ENCODE measurements around the gene ESX1. TPM values are rescaled to one million over a fixed set of nuclear protein-coding genes. Genes with fewer than 3 reads are reported as not detected.

ESX1 gene
- total RNA-seq = not detected

DNA sequence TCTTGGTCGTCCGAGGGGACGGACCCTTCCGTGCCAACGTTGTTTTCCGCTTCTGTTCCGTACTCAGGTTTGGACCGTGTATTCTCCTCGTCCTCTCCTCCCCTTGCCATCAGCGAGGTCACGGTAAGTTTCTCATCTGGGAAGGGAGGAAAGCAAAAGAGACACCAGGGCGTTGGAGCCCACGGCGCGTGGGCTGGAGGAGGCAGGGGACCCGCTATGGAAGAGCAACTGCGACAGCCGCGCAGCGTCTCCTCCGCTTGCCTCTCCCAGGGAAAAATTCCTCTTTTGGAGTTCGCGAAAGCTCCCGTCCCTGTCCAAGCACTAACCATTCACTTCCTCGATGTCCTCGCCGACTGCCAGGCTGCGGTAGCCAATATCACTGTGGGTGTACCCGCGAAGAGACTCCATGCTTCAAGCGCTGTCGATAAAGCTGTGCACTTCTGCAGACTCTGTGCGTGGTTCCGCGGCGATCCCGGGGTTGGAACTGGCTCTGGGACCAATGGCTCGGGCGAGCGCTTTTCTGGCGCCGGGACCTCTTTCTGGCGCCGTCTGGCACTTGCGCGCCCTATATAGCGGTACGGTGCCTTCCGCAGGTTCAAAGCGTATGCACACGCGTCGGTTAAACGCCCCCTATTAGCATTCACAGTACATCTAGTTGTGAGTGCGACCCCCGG is at the start of gene ESX1:
ESX1 (minus strand) TSS at position 492 of the 674 bp plus-strand sequence; CDS start at position 408, 84 bp downstream.
- Mint-ChIP-seq H3K27ac (no peak within 1 kb of the TSS), H3K9me3 (no peaks in the 10 kb centered on the region), H3K4me3 (peak within 1 kb of the TSS; percentile 55), H3K27me3 (peaks cover 27% of the 10 kb centered on the region), H3K4me1 (ENCODE audit: low read depth) (peaks cover 6% of the 10 kb centered on the region), H3K36me3 (no peaks in the 10 kb centered on the region)
- DNase-seq = peak; percentile 10
- ChIA-PET CTCF (no interaction called here), POLR2A (no interaction called here)
- intact Hi-C loops (cut with micrococcal nuclease) = no loop called here

DNA sequence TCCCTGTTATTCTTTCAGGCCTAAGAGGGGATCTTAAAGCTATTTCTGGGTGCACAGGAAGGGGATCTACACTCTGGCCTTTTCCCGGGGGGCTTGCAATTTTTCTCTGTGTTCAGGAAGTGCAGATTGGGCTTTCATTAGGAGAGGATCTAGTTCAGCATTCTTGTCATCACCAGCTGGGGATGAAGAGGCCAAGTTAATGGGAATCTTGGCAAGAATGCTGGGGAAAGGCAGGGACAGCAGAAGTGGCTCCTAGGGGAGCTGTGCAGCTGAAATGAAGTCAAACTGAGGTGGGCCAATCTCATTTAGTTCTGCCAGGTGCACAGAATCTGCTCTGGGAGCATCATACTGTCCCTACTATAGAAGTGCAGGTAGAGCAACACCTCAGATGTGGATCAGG is 40.9 kb upstream of the ESX1 start:
- intact Hi-C loops (cut with micrococcal nuclease) = no loop called here
- H3K9me3 Mint-ChIP-seq = no peaks in the 10 kb centered on the region
- H3K4me3 Mint-ChIP-seq = no peak overlapping the region
- POLR2A ChIA-PET = no interaction called here
- no peaks in the 10 kb centered on the region for H3K27me3 Mint-ChIP-seq
- no peak overlapping the region for H3K27ac Mint-ChIP-seq
- CTCF ChIA-PET = no interaction called here
- H3K4me1 Mint-ChIP-seq (ENCODE audit: low read depth) = no peaks in the 10 kb centered on the region
- no peaks in the 10 kb centered on the region for H3K36me3 Mint-ChIP-seq
- no peak for DNase-seq

DNA sequence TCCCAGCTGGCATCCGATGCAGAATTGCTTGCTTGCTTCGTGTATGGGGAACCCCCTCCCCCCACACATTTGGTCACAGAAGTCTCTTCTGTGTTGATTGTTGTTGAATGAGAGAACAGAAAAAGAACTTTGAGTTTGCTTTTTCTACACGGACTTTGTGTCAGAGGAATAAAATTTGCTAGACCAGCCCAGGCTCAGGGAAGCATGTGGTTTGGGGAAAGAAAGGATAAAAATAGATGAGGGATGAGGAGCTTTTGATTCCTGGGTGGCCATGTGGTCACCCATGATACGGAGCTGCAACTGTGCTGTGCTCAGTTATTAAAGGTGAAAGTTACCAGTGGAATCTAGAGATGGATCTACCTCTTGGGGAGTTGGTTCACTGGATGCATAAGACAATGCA is 34.2 kb upstream of the ESX1 start:
- no peak for DNase-seq
- ChIA-PET CTCF (no interaction called here), POLR2A (no interaction called here)
- no peak overlapping the region for H3K4me3 Mint-ChIP-seq
- intact Hi-C loops (cut with micrococcal nuclease) = no loop called here
- H3K36me3 Mint-ChIP-seq = no peaks in the 10 kb centered on the region
- peaks cover 4% of the 10 kb centered on the region for H3K27me3 Mint-ChIP-seq
- H3K27ac Mint-ChIP-seq = no peak overlapping the region
- H3K9me3 Mint-ChIP-seq = no peaks in the 10 kb centered on the region
- H3K4me1 Mint-ChIP-seq (ENCODE audit: low read depth) = no peaks in the 10 kb centered on the region

DNA sequence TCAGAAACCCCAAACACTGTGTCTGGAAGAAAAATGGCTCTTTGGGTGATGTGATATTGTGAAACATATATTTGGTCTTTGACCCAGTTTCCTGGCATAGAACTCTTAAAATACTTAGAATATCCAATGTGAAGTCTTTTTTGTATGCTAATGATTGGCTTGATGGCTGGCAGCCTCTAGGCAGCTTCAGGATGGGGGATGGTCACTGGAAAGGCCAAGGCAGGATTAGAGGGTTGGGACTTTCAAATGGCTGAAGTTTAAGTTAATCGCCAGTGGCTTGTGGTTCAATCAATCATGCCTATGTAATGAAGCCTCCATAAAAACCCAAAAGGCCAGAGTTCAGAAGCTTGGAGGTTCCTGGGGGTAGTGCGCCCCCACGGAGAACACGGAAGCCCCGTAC is 33.5 kb upstream of the ESX1 start:
- H3K36me3 Mint-ChIP-seq = no peaks in the 10 kb centered on the region
- POLR2A ChIA-PET = no interaction called here
- H3K27me3 Mint-ChIP-seq = peaks cover 4% of the 10 kb centered on the region
- no peak for DNase-seq
- no peaks in the 10 kb centered on the region for H3K9me3 Mint-ChIP-seq
- no peak overlapping the region for H3K4me3 Mint-ChIP-seq
- H3K27ac Mint-ChIP-seq = no peak overlapping the region
- no peaks in the 10 kb centered on the region for H3K4me1 Mint-ChIP-seq (ENCODE audit: low read depth)
- intact Hi-C loops (cut with micrococcal nuclease) = no loop called here
- CTCF ChIA-PET = no interaction called here

DNA sequence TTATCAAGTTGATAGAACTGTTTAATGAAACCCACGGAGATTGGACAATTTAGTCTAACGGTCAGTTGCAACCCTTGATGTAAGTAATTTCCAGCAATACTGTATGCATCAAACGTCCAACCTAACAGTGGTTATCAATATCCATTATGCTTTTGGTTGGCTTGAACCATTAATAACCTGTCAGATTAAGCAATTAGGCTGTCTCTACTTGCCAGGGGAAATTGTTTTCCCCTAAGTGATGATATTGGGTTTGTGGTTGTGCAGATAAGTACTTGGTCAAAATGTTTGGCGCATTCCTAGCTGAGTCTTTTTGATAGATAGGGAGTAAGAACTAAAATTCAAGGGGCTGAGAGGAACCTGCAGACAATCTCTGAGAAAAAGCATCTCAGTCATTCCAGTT is 30.5 kb upstream of the ESX1 start:
- Mint-ChIP-seq H3K9me3 (no peaks in the 10 kb centered on the region), H3K4me1 (ENCODE audit: low read depth) (no peaks in the 10 kb centered on the region), H3K36me3 (no peaks in the 10 kb centered on the region), H3K27ac (no peak overlapping the region), H3K4me3 (no peak overlapping the region), H3K27me3 (peaks cover 4% of the 10 kb centered on the region)
- ChIA-PET POLR2A (no interaction called here), CTCF (no interaction called here)
- intact Hi-C loops (cut with micrococcal nuclease) = no loop called here
- no peak for DNase-seq

DNA sequence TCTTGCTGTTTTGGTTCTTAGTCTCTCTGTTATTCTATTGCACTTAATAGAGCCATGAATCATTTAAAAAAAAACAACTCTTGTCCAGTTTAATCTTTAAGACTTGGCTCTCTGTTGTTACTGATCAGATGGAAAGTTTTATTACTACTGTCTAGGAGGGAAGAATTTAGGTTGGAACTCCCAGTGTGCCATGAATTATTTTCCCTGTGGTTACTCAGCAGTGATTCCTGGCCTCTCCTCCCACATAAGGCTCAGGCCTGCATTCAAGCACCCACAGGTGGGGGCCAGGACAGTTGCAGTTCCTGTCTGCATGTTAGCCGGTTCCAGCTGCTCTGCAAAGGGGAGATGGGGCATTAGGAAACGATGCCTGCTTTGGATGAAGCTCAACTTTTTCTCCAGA is 29.8 kb upstream of the ESX1 start:
- Mint-ChIP-seq H3K4me3 (no peak overlapping the region), H3K36me3 (no peaks in the 10 kb centered on the region), H3K4me1 (ENCODE audit: low read depth) (no peaks in the 10 kb centered on the region), H3K9me3 (no peaks in the 10 kb centered on the region), H3K27me3 (peaks cover 4% of the 10 kb centered on the region), H3K27ac (no peak overlapping the region)
- no peak for DNase-seq
- intact Hi-C loops (cut with micrococcal nuclease) = no loop called here
- ChIA-PET CTCF (no interaction called here), POLR2A (no interaction called here)

DNA sequence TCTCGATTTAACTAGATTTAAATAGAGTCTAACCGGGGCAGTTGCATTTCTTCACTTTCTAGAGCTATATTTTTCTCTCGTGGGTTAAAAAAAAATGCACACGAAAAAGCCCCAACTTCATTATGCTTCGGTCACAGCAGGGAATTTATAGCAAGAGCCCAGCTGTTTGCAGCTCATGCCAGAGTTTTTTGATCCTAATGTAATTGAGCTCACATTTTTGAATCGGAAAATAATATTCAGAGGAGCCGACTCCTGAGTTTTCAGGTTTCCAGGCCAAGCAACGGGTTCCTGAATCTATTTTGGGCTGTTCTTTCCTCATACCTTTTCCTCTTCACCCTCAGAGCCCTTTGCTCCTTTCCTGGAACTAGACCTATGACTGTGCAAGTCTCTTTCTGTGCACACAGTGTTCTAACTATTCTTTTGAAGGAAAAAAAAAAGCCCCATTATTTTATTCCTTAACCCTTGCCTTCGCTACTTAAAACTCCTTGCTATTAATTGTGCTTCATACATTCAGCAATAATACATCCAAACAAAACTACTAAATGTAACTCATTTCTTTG is 27.5 kb upstream of the ESX1 start:
- DNase-seq = no peak
- H3K36me3 Mint-ChIP-seq = no peaks in the 10 kb centered on the region
- H3K9me3 Mint-ChIP-seq = no peaks in the 10 kb centered on the region
- ChIA-PET CTCF (no interaction called here), POLR2A (no interaction called here)
- peaks cover 1% of the 10 kb centered on the region for H3K27me3 Mint-ChIP-seq
- no peak overlapping the region for H3K27ac Mint-ChIP-seq
- H3K4me1 Mint-ChIP-seq (ENCODE audit: low read depth) = no peaks in the 10 kb centered on the region
- intact Hi-C loops (cut with micrococcal nuclease) = no loop called here
- H3K4me3 Mint-ChIP-seq = no peak overlapping the region

DNA sequence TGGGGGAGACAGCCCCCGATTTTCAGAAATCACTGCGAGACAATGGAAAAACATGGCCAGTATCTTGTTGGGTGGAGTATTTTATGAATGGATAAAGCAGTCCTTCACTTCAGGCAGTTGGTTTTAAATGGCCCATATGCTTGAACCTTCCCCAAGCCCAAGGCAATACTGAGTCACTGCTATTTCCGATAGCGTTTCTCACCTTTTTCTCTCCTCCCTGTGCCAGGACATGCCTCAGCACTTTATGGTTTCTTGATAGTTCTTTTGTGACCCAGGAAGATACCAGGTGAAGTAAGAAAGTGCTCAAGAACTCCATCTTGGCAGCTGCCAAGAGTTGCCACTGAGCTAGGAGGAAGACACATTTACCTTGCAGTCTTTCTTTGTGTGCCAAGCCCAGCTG is 26.8 kb upstream of the ESX1 start:
- Mint-ChIP-seq H3K9me3 (no peaks in the 10 kb centered on the region), H3K4me3 (no peak overlapping the region), H3K27ac (no peak overlapping the region), H3K36me3 (no peaks in the 10 kb centered on the region), H3K27me3 (peaks cover 1% of the 10 kb centered on the region), H3K4me1 (ENCODE audit: low read depth) (no peaks in the 10 kb centered on the region)
- DNase-seq = no peak
- intact Hi-C loops (cut with micrococcal nuclease) = no loop called here
- ChIA-PET CTCF (no interaction called here), POLR2A (no interaction called here)

DNA sequence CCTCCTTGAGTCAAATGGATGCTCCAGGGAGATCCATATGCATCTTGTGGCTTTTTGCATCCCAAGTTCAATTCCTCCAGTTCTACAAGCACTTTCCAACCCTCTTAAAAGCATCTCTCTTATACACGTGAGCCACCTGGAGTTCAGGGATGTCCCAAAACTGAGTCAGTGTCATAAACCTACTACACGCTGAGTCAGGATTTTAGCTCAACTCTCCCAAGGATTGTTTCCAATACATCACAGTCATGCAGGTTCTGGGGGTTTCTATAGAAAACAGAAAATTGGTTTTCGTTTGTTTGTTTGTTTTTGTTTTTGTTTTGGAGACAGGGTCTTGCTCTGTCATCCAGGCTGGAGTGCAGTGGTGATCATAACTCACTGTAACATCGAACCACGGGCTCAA is 25.9 kb upstream of the ESX1 start:
- intact Hi-C loops (cut with micrococcal nuclease) = no loop called here
- Mint-ChIP-seq H3K9me3 (no peaks in the 10 kb centered on the region), H3K36me3 (no peaks in the 10 kb centered on the region), H3K27ac (no peak overlapping the region), H3K4me3 (no peak overlapping the region), H3K27me3 (peaks cover 2% of the 10 kb centered on the region), H3K4me1 (ENCODE audit: low read depth) (no peaks in the 10 kb centered on the region)
- POLR2A ChIA-PET = no interaction called here
- DNase-seq = no peak
- CTCF ChIA-PET = no interaction called here

DNA sequence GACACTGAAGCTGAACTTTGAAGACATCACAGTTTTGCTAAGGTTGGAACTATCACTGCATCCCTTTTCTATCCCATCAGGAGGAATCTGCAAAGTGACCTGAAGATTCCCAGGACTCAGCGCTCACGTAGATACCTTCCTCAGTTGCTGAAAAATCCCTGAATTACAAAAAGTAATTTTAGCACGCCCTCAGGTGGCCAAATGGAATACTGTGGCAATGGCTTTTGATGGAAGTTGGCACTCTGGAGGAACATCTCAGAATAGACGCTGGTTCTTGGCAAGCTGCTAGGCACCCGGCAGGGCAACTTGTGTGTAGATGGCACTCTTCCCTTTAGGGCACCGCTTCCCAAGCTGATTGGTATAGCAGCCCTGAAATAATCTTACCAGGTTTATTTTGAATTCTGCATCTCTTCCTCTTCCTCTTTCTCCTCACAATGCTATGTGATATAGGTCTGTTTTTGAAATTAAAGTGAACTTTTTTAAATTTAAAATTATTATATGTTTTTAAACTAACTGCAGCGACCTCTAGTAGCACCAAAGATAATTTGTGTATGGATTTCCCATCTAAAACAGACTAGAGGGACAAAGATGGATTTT is 16.3 kb upstream of the ESX1 start:
- Mint-ChIP-seq H3K4me1 (ENCODE audit: low read depth) (peaks cover 2% of the 10 kb centered on the region), H3K9me3 (no peaks in the 10 kb centered on the region), H3K36me3 (no peaks in the 10 kb centered on the region), H3K27me3 (peaks cover 20% of the 10 kb centered on the region), H3K27ac (no peak overlapping the region), H3K4me3 (no peak overlapping the region)
- ChIA-PET POLR2A (no interaction called here), CTCF (interaction anchor here (0.7 to 1.1 kb wide), 2 partner anchors 41 to 76 kb away, joined by 3 to 6 read pairs; no protein-coding TSS in a partner anchor)
- DNase-seq = peak; percentile 42
- intact Hi-C loops (cut with micrococcal nuclease) = loop anchor here (1.0 to 10.0 kb wide), 3 partner anchors 76 to 426 kb away; no protein-coding TSS in a partner anchor

DNA sequence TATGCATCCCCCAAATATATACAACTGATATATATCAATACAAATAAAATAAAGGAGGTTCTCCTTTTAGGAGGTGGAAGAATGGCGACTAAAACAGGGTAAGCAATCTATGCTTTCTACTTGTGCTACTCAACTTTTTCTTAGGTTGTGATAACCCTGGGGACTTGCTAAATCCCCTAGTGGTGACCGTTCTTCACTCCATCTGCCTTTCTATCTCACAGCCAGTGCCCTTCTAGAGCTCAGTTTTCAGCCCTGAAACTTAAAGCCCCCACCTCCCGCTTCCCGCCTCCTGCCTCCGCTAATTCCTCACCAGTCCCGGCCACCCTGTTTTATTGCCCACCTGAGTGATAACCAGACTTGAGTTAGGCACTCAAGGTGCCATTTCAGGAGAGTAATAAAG is 15.5 kb upstream of the ESX1 start:
- POLR2A ChIA-PET = no interaction called here
- Mint-ChIP-seq H3K4me1 (ENCODE audit: low read depth) (peaks cover 2% of the 10 kb centered on the region), H3K27ac (no peak overlapping the region), H3K36me3 (no peaks in the 10 kb centered on the region), H3K9me3 (no peaks in the 10 kb centered on the region), H3K4me3 (no peak overlapping the region), H3K27me3 (peaks cover 19% of the 10 kb centered on the region)
- CTCF ChIA-PET = interaction anchor here (1.1 kb wide), 1 partner anchor 76 kb away, joined by 6 read pairs; no protein-coding TSS in a partner anchor
- DNase-seq = no peak
- intact Hi-C loops (cut with micrococcal nuclease) = loop anchor here (1.0 to 10.0 kb wide), 2 partner anchors 172 to 425 kb away; no protein-coding TSS in a partner anchor

DNA sequence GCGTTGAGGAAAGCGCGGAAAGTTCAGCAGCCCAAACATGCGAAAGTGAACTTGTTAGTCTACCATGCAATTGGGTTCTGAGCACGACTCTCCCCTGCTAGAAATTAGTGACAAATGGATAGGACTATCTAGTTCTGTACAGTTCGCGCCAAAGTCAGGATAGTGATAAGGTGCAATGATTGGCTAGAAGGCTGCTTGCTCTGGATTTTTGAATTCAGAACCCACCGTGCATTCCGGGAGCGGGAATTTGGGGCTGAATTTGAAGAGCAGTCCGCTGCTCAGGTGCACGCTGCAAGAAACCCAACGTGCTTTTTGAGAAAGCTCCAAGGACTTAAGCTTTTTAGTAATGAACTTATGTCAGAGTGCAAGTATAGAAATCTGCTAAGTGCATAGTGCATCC is 732 bp upstream of the ESX1 start:
- peaks cover 27% of the 10 kb centered on the region for H3K27me3 Mint-ChIP-seq
- no peak overlapping the region for H3K27ac Mint-ChIP-seq
- CTCF ChIA-PET = no interaction called here
- intact Hi-C loops (cut with micrococcal nuclease) = no loop called here
- no peak overlapping the region for H3K4me3 Mint-ChIP-seq
- H3K36me3 Mint-ChIP-seq = no peaks in the 10 kb centered on the region
- peaks cover 6% of the 10 kb centered on the region for H3K4me1 Mint-ChIP-seq (ENCODE audit: low read depth)
- no peaks in the 10 kb centered on the region for H3K9me3 Mint-ChIP-seq
- POLR2A ChIA-PET = no interaction called here
- DNase-seq = no peak
